Ovary (tissue), 9 donors: ENCODE data around the gene NCDN. TPM values are rescaled to one million over a fixed set of nuclear protein-coding genes. Genes with fewer than 3 reads are reported as not detected.

Experiments
- DNase-seq, 5 donors: peaks; one replicate each; pipeline ENCODE4 v3.0.0-alpha.2; 2019 to 2020
- H3K27ac ChIP-seq, 2 donors: fragments of 200-600 bp; one replicate each; pipeline versions ENCODE4 v1.5.1 to v1.8.0; 2019 to 2022
- H3K27me3 ChIP-seq: fragments of 200-600 bp; one replicate; pipeline ENCODE4 v1.8.0; 2022
- H3K36me3 ChIP-seq: fragments of 200-600 bp; sonication (generic); one replicate; pipeline ENCODE4 v1.5.1; 2019
- H3K4me1 ChIP-seq: one replicate; pipeline ENCODE4 v1.8.1; 2013; ENCODE audit warnings: mild to moderate bottlenecking, moderate library complexity; ENCODE audit not compliant: insufficient read depth
- H3K4me3 ChIP-seq: fragments of 200-600 bp; sonication (generic); one replicate; pipeline ENCODE4 v1.5.1; 2017
- H3K9me3 ChIP-seq, 2 donors: fragments of 200-600 bp in 1 of 2; sonication (generic) in 1 of 2; one replicate each; pipeline versions ENCODE4 v1.5.1 to v1.8.1; 2013 to 2019; ENCODE audit warnings: mild to moderate bottlenecking in 1 of 2, moderate library complexity in 1 of 2
- CTCF ChIP-seq, 3 donors: fragments of 450-650 bp in 2 of 3; fragments of 200-600 bp in 1 of 3; IDR thresholded peaks; one replicate each; pipeline versions ENCODE4 v1.5.1 to v1.8.0; 2016 to 2022; ENCODE audit warnings: antibody characterized with exemption in 3 of 3, mild to moderate bottlenecking in 1 of 3
- EP300 ChIP-seq: sonication (generic); formaldehyde crosslinking; IDR thresholded peaks from one replicate; pipeline ENCODE4 v1.6.1; 2017; ENCODE audit warnings: antibody characterized with exemption
- POLR2A ChIP-seq: fragments of 450-650 bp; IDR thresholded peaks from one replicate; pipeline ENCODE4 v1.6.1; 2017; ENCODE audit warnings: antibody characterized with exemption, mild to moderate bottlenecking, moderate library complexity
- WGBS, 3 donors: extraction: QIAGEN DNeasy Blood & Tissue Kit in 1 of 3; methylation state at CpG; one replicate each; pipeline versions ENCODE4 v1.1.5 to v1.1.7; 2013 to 2017; 5-methylcytosine and 5-hydroxymethylcytosine counted together
- intact Hi-C, 4 donors: fragments of 100-400 bp; cut with DNase I; formaldehyde crosslinking; loops; one replicate each; pipeline versions ENCODE4 v1.11.0 to v1.15.1; 2022 to 2023
- polyA plus RNA-seq, 2 donors: library from polyadenylated mRNA; stranded (reverse); fragments of 200-250 nt in 1 of 2; fragments of 350-450 nt in 1 of 2; fragmentation: Illumina TruSeq in 1 of 2; extraction: RNeasy Lipid Tissue Mini Kit (QIAGEN cat#74804) in 1 of 2; gene quantifications; one replicate each; pipeline ENCODE4 v1.2.3, GENCODE V29; 2013 to 2014
- total RNA-seq, 7 donors: library from RNA; depleted of rRNA in 2 of 7; stranded (reverse); fragments of >200 nt in 2 of 7; fragmentation: NEBNext Ultra II Directional in 3 of 7; extraction: Animal tissue kit (Norgen Biotek cat#: 25700) in 3 of 7; gene quantifications; one replicate each; pipeline versions ENCODE4 v1.1.0 to v1.2.4, GENCODE V29; 2016 to 2023
- donor health status: DM: no; HTN: no; CAD: no; lungs with moderate emphysema.
- donor health status: DM: no; HTN: no; CAD: no.
- donor health status: Bipolar disorder and iron deficiency.
- donor health status: DM: yes; HTN: yes; CAD: no.
- donor health status: DM: no; HTN: no; CAD: no.
- donor health status: DM: yes; HTN: yes; CAD: no.

Gene NCDN
- total and polyA plus RNA-seq, 9 donors: 5.9 to 36.2 (median 22.9) TPM

GRCh38 chr1:35561297-35561971, 3.8 kb downstream of the NCDN start:
- TF ChIP-seq EP300 (no peak), POLR2A (no peak), CTCF (IDR thresholded peaks at IDR 0.05) (no peak)
- 75 to 81% (median 77%) methylated on average over 11 of the region's 11 CpGs for WGBS, 3 donors
- Histone ChIP-seq H3K4me3 (no peak overlapping the region), H3K4me1 (peaks cover 6% of the 10 kb centered on the region), H3K27ac (no peak overlapping the region), H3K9me3 (no peaks in the 10 kb centered on the region), H3K36me3 (no peaks in the 10 kb centered on the region), H3K27me3 (no peaks in the 10 kb centered on the region)
- intact Hi-C loops: loop anchor here in 3 of 4 donors (5.0 to 10.0 kb wide), 2 partner anchors 109 to 367 kb away; partner anchors contain the start of gene SFPQ (in 1 of the 3)
- no peak for DNase-seq

- no peaks in the 10 kb centered on the region for H3K27me3 ChIP-seq
- WGBS, 3 donors: 81 to 88% (median 82%) methylated on average over 14 to 15 of the region's 15 CpGs
- H3K4me1 ChIP-seq: peaks cover 6% of the 10 kb centered on the region
- DNase-seq: no peak
- no peaks in the 10 kb centered on the region for H3K9me3 ChIP-seq
- TF ChIP-seq POLR2A (no peak), EP300 (no peak), CTCF (IDR thresholded peaks at IDR 0.05) (no peak)
- no peak overlapping the region for H3K27ac ChIP-seq
- H3K36me3 ChIP-seq: no peaks in the 10 kb centered on the region
- H3K4me3 ChIP-seq: no peak overlapping the region
- intact Hi-C loops: loop anchor here in 3 of 4 donors (5.0 to 10.0 kb wide), 2 partner anchors 110 to 367 kb away; partner anchors contain the start of gene SFPQ (in 1 of the 3)
Observed at GRCh38 chr1:35561972-35562680, 4.5 kb downstream of the NCDN start.

GRCh38 chr1:35563166-35563565, 5.6 kb downstream of the NCDN start:
- H3K4me3 ChIP-seq: no peak overlapping the region
- H3K27ac ChIP-seq: no peak overlapping the region
- intact Hi-C loops: loop anchor here in 3 of 4 donors (5.0 to 10.0 kb wide), 2 partner anchors 111 to 368 kb away; partner anchors contain the start of gene SFPQ (in 1 of the 3)
- H3K9me3 ChIP-seq: no peaks in the 10 kb centered on the region
- no peaks in the 10 kb centered on the region for H3K27me3 ChIP-seq
- WGBS, 3 donors: 69 to 80% (median 69%) methylated on average over 12 of the region's 12 CpGs
- peaks cover 6% of the 10 kb centered on the region for H3K4me1 ChIP-seq
- no peak for DNase-seq
- TF ChIP-seq EP300 (no peak), POLR2A (no peak)
- H3K36me3 ChIP-seq: no peaks in the 10 kb centered on the region

- H3K4me1 ChIP-seq: peaks cover 4% of the 10 kb centered on the region
- H3K27ac ChIP-seq: no peak overlapping the region
- no peak for TF ChIP-seq EP300
- peak; percentile 30 to 63 (median 58) for TF ChIP-seq CTCF (IDR thresholded peaks at IDR 0.05)
- intact Hi-C loops: loop anchor here in 3 of 4 donors (2.0 to 10.0 kb wide), 3 partner anchors 112 to 369 kb away; partner anchors contain the start of gene SFPQ (in 1 of the 3)
- DNase-seq: peak; percentile 72 to 85 (median 82)
- WGBS, 3 donors: 72 to 76% (median 76%) methylated on average over 9 of the region's 9 CpGs
- H3K9me3 ChIP-seq: no peaks in the 10 kb centered on the region
- H3K27me3 ChIP-seq: no peaks in the 10 kb centered on the region
- H3K36me3 ChIP-seq: no peaks in the 10 kb centered on the region
- H3K4me3 ChIP-seq: no peak overlapping the region
Observed at GRCh38 chr1:35564037-35564883, 6.7 kb downstream of the NCDN start.
